Spleen (tissue), 11 donors: ENCODE results near the gene PELI2. TPM values are rescaled to one million over a fixed set of nuclear protein-coding genes. Genes with fewer than 3 reads are reported as not detected.

Source experiments
- DNase-seq: peaks from one replicate; pipeline ENCODE4 v3.0.0-alpha.2; 2020
- H3K27ac ChIP-seq, 8 donors: fragments of 200-600 bp; sonication (generic) in 7 of 8; 1 replicate in 4 of 8; 2 replicates in 4 of 8; pipeline versions ENCODE4 v1.5.0 to v1.8.0; 2016 to 2021; ENCODE audit warnings: inconsistent platforms in 4 of 8, mild to moderate bottlenecking in 4 of 8, moderate library complexity in 1 of 8
- H3K27me3 ChIP-seq, 7 donors: fragments of 200-600 bp; sonication (generic) in 6 of 7; replicated peaks in 1 of 7; 1 replicate in 4 of 7; 2 replicates in 3 of 7; pipeline versions ENCODE4 v1.5.0 to v1.8.0; 2016 to 2021; ENCODE audit warnings: inconsistent platforms in 3 of 7, mild to moderate bottlenecking in 1 of 7
- H3K36me3 ChIP-seq, 6 donors: fragments of 200-600 bp; sonication (generic) in 5 of 6; 1 replicate in 4 of 6; 2 replicates in 2 of 6; pipeline versions ENCODE4 v1.5.0 to v1.8.0; 2016 to 2021; ENCODE audit warnings: inconsistent platforms in 2 of 6
- H3K4me1 ChIP-seq, 6 donors: fragments of 200-600 bp; sonication (generic) in 5 of 6; 1 replicate in 3 of 6; 2 replicates in 3 of 6; pipeline versions ENCODE4 v1.5.0 to v1.8.0; 2016 to 2021; ENCODE audit warnings: inconsistent platforms in 3 of 6
- H3K4me3 ChIP-seq, 8 donors: fragments of 200-600 bp; sonication (generic) in 7 of 8; 1 replicate in 4 of 8; 2 replicates in 4 of 8; pipeline versions ENCODE4 v1.5.0 to v1.8.0; 2016 to 2021; ENCODE audit warnings: inconsistent platforms in 4 of 8, mild to moderate bottlenecking in 4 of 8, moderate library complexity in 2 of 8
- H3K9me3 ChIP-seq, 8 donors: fragments of 200-600 bp; sonication (generic) in 7 of 8; 1 replicate in 4 of 8; 2 replicates in 4 of 8; pipeline versions ENCODE4 v1.5.0 to v1.8.0; 2016 to 2021; ENCODE audit warnings: inconsistent platforms in 4 of 8
- CTCF ChIP-seq, 11 experiments: fragments of 200-600 bp in 7 of 11; fragments of 450-650 bp in 4 of 11; sonication (generic) in 4 of 11; IDR thresholded peaks in 8 of 11; conservative IDR thresholded peaks in 3 of 11; 1 replicate in 7 of 11; 2 replicates in 4 of 11; pipeline versions ENCODE4 v1.4.0 to v1.8.0; 2016 to 2021; ENCODE audit warnings: antibody characterized with exemption in 11 of 11, inconsistent platforms in 4 of 11, mild to moderate bottlenecking in 1 of 11
- POLR2A ChIP-seq, 3 donors: fragments of 450-650 bp; IDR thresholded peaks; one replicate each; pipeline ENCODE4 v1.5.1; 2017; ENCODE audit warnings: antibody characterized with exemption in 3 of 3, mild to moderate bottlenecking in 1 of 3
- POLR2AphosphoS5 ChIP-seq, 3 donors: sonication (generic); formaldehyde crosslinking; IDR thresholded peaks; one replicate each; pipeline ENCODE4 v1.5.1; 2017; ENCODE audit warnings: antibody characterized with exemption in 3 of 3
- WGBS, 5 donors: extraction: QIAGEN DNeasy Blood & Tissue Kit in 3 of 5; methylation state at CpG; one replicate each; pipeline versions ENCODE4 v1.1.5 to v1.1.7; 2013 to 2018; 5-methylcytosine and 5-hydroxymethylcytosine counted together
- intact Hi-C: fragments of 100-400 bp; cut with DNase I; formaldehyde crosslinking; loops from one replicate; pipeline ENCODE4 v1.15.0; 2023; ENCODE audit warnings: low total_unique reads
- polyA plus RNA-seq, 3 donors: library from polyadenylated mRNA; stranded (reverse); fragments of 200-250 nt; gene quantifications; one replicate each; pipeline ENCODE4 v1.2.1, GENCODE V29; 2013
- total RNA-seq, 7 donors: library from RNA; depleted of rRNA in 3 of 7; stranded (reverse); fragments of >200 nt in 3 of 7; fragmentation: NEBNext Ultra II Directional in 4 of 7; extraction: Animal tissue kit (Norgen Biotek cat#: 25700) in 4 of 7; gene quantifications; one replicate each; pipeline versions ENCODE4 v1.1.0 to v1.2.1, GENCODE V29; 2016 to 2021
- donor health status: healthy with polysubstance abuse.
- donor health status: DM: no; HTN: no; CAD: no; lungs with moderate emphysema.
- donor health status: DM: no; HTN: no; CAD: no.
- donor health status: Bipolar disorder and iron deficiency.
- donor health status: healthy.
- donor health status: DM: no; HTN: no; CAD: no.
- donor health status: DM: yes; HTN: yes; CAD: no.

Gene PELI2
- total and polyA plus RNA-seq, 10 donors = 2.1 to 25.3 (median 18.0) TPM

- Histone ChIP-seq H3K27me3 (no peaks in the 10 kb centered on the region), H3K4me3 (no peak overlapping the region), H3K4me1 (peaks cover 0 to 14% (median 0%) of the 10 kb centered on the region in 6 donors), H3K36me3 (peaks cover 0 to 10% (median 2%) of the 10 kb centered on the region in 6 donors), H3K9me3 (no peaks in the 10 kb centered on the region), H3K27ac (no peak overlapping the region)
- no peak for DNase-seq
- 80 to 89% (median 85%) methylated on average over 2 of the region's 2 CpGs for WGBS, 5 donors
- TF ChIP-seq POLR2A (IDR thresholded peaks at IDR 0.05) (no peak), POLR2AphosphoS5 (IDR thresholded peaks at IDR 0.05) (no peak), CTCF (IDR thresholded peaks at IDR 0.05 in 8 of 11, conservative IDR thresholded peaks at IDR 0.05 in 3 of 11) (no peak)
- intact Hi-C loops = no loop called here
Measured at GRCh38 chr14:56177036-56177435, 58.8 kb downstream of the PELI2 start.

- Histone ChIP-seq H3K27me3 (no peaks in the 10 kb centered on the region), H3K27ac (no peak overlapping the region), H3K9me3 (no peaks in the 10 kb centered on the region), H3K4me1 (no peaks in the 10 kb centered on the region), H3K4me3 (no peak overlapping the region), H3K36me3 (peaks cover 0 to 10% (median 2%) of the 10 kb centered on the region in 6 donors)
- 84 to 93% (median 85%) methylated on average over 4 of the region's 4 CpGs for WGBS, 5 donors
- intact Hi-C loops = no loop called here
- TF ChIP-seq CTCF (IDR thresholded peaks at IDR 0.05 in 8 of 11, conservative IDR thresholded peaks at IDR 0.05 in 3 of 11) = no peak
- no peak for DNase-seq
Measured at GRCh38 chr14:56180754-56181542, 62.7 kb downstream of the PELI2 start.

GRCh38 chr14:56181681-56182085 lies 63.5 kb downstream of the PELI2 start:
- no peaks in the 10 kb centered on the region for H3K9me3 ChIP-seq
- no peak for TF ChIP-seq POLR2A (IDR thresholded peaks at IDR 0.05)
- H3K4me3 ChIP-seq = no peak overlapping the region
- H3K36me3 ChIP-seq = peaks cover 0 to 10% (median 2%) of the 10 kb centered on the region in 6 donors
- no peak overlapping the region for H3K27ac ChIP-seq
- WGBS, 5 donors = 84 to 92% (median 90%) methylated on average over 2 of the region's 2 CpGs
- H3K27me3 ChIP-seq = no peaks in the 10 kb centered on the region
- H3K4me1 ChIP-seq = no peaks in the 10 kb centered on the region
- no peak for DNase-seq
- intact Hi-C loops = no loop called here

- no peak overlapping the region for H3K4me3 ChIP-seq
- H3K9me3 ChIP-seq = no peaks in the 10 kb centered on the region
- no peak for TF ChIP-seq POLR2AphosphoS5 (IDR thresholded peaks at IDR 0.05)
- no peak for TF ChIP-seq CTCF (IDR thresholded peaks at IDR 0.05 in 8 of 11, conservative IDR thresholded peaks at IDR 0.05 in 3 of 11)
- no peak for TF ChIP-seq POLR2A (IDR thresholded peaks at IDR 0.05)
- H3K36me3 ChIP-seq = peaks cover 0 to 10% (median 2%) of the 10 kb centered on the region in 6 donors
- intact Hi-C loops = no loop called here
- no peak for DNase-seq
- 87 to 97% (median 87%) methylated on average over 4 of the region's 4 CpGs for WGBS, 5 donors
- H3K27ac ChIP-seq = no peak overlapping the region
- H3K27me3 ChIP-seq = no peaks in the 10 kb centered on the region
- H3K4me1 ChIP-seq = no peaks in the 10 kb centered on the region
Measured at GRCh38 chr14:56182410-56182809, 64.2 kb downstream of the PELI2 start.
